ENCODE measurements around the gene TXNDC5.

- TF ChIP-seq POLR2AphosphoS5 (IDR thresholded peaks at IDR 0.05) (no peak), CTCF (IDR thresholded peaks at IDR 0.05) (no peak)
These were observed 9.3 kb upstream of the TXNDC5 start for GRCh38 chr6:7919871-7920270.
